HEK293 (cell line): ENCODE data around the gene MOB2.

ENCODE experiments used
- CTCF ChIA-PET: fragments of 350-600 bp; formaldehyde crosslinking; extraction: SDS; loops from one replicate; lab custom pipeline; 2021; ENCODE audit warnings: antibody characterized with exemption; lab: Yijun Ruan, JAX
- POLR2A ChIA-PET: fragments of 300-600 bp; formaldehyde crosslinking; extraction: SDS; loops from one replicate; lab custom pipeline; 2020; ENCODE audit warnings: antibody characterized with exemption, inconsistent platforms; lab: Yijun Ruan, JAX
- H3K27ac ChIP-seq: fragments of 200-500 bp; sonication (Bioruptor generic); 2 replicates; pipeline ENCODE4 v1.5.1; 2014; ENCODE audit warnings: low read depth, low read length, control low read depth, inconsistent platforms; ENCODE audit errors: extremely low read depth
- H3K36me3 ChIP-seq, 2 experiments: fragments of 200-500 bp in 1 of 2; sonication (Bioruptor generic) in 1 of 2; 1 replicate in 1 of 2; 2 replicates in 1 of 2; pipeline ENCODE4 v1.5.1; 2014 to 2017; ENCODE audit warnings: inconsistent platforms in 2 of 2, low read length in 2 of 2; ENCODE audit not compliant: control insufficient read depth in 2 of 2, insufficient read depth in 1 of 2
- H3K4me1 ChIP-seq: fragments of 200-500 bp; sonication (Bioruptor generic); 2 replicates; pipeline ENCODE4 v1.5.1; 2014; ENCODE audit warnings: mild to moderate bottlenecking, low read length, inconsistent platforms; ENCODE audit not compliant: control insufficient read depth, insufficient read depth
- H3K4me3 ChIP-seq: 2 replicates; pipeline ENCODE4 v1.5.1; 2011; ENCODE audit warnings: low read depth, mild to moderate bottlenecking, control low read depth, low read length, moderate library complexity
- H3K9me3 ChIP-seq: fragments of 200-500 bp; sonication (Bioruptor generic); 2 replicates; pipeline ENCODE4 v1.5.1; 2014; ENCODE audit warnings: low read depth, low read length, inconsistent platforms; ENCODE audit not compliant: control insufficient read depth, insufficient read depth
- KLF1 ChIP-seq: fragments of 450-650 bp; formaldehyde crosslinking; IDR thresholded peaks from 2 replicates; pipeline ENCODE4 v1.5.1; 2016; ENCODE audit warnings: missing biosample characterization, missing genetic modification characterization
- PRDM10 ChIP-seq: fragments of 450-650 bp; formaldehyde crosslinking; IDR thresholded peaks from 2 replicates; pipeline ENCODE4 v1.5.1; 2016; ENCODE audit warnings: missing biosample characterization, missing genetic modification characterization
- REPIN1 ChIP-seq: fragments of 450-650 bp; formaldehyde crosslinking; IDR thresholded peaks from 2 replicates; pipeline ENCODE4 v1.5.1; 2017; ENCODE audit warnings: missing biosample characterization, missing genetic modification characterization, low read depth
- WT1 ChIP-seq: fragments of 450-650 bp; formaldehyde crosslinking; IDR thresholded peaks from 2 replicates; pipeline ENCODE4 v1.5.1; 2016; ENCODE audit warnings: missing biosample characterization, missing genetic modification characterization
- ZBTB1 ChIP-seq: fragments of 450-650 bp; formaldehyde crosslinking; IDR thresholded peaks from 2 replicates; pipeline ENCODE4 v1.5.1; 2016; ENCODE audit warnings: missing biosample characterization, missing genetic modification characterization
- ZBTB8A ChIP-seq: fragments of 450-650 bp; formaldehyde crosslinking; IDR thresholded peaks from 2 replicates; pipeline ENCODE4 v1.5.1; 2016; ENCODE audit warnings: missing biosample characterization, missing genetic modification characterization
- ZNF184 ChIP-seq: fragments of 450-650 bp; IDR thresholded peaks from 2 replicates; pipeline ENCODE4 v1.5.1; 2018; ENCODE audit warnings: missing biosample characterization, mild to moderate bottlenecking, missing genetic modification characterization
- ZNF211 ChIP-seq: fragments of 450-650 bp; formaldehyde crosslinking; IDR thresholded peaks from 2 replicates; pipeline ENCODE4 v1.5.1; 2016; ENCODE audit warnings: low read depth, missing biosample characterization, missing genetic modification characterization
- ZNF223 ChIP-seq: fragments of 450-650 bp; formaldehyde crosslinking; IDR thresholded peaks from 2 replicates; pipeline ENCODE4 v1.5.1; 2016; ENCODE audit warnings: missing biosample characterization, missing genetic modification characterization
- ZNF449 ChIP-seq: fragments of 450-650 bp; formaldehyde crosslinking; IDR thresholded peaks from 2 replicates; pipeline ENCODE4 v1.5.1; 2017; ENCODE audit warnings: missing biosample characterization, mild to moderate bottlenecking, missing genetic modification characterization, moderate library complexity
- ZNF514 ChIP-seq: fragments of 450-650 bp; formaldehyde crosslinking; IDR thresholded peaks from 2 replicates; pipeline ENCODE4 v1.5.1; 2016; ENCODE audit warnings: missing biosample characterization, missing genetic modification characterization
- ZNF521 ChIP-seq: fragments of 450-650 bp; formaldehyde crosslinking; IDR thresholded peaks from 2 replicates; pipeline ENCODE4 v1.5.1; 2017; ENCODE audit warnings: missing biosample characterization, mild to moderate bottlenecking, missing genetic modification characterization
- ZNF785 ChIP-seq: fragments of 450-650 bp; formaldehyde crosslinking; IDR thresholded peaks from 2 replicates; pipeline ENCODE4 v1.5.1; 2016; ENCODE audit warnings: missing biosample characterization, missing genetic modification characterization

The MOB2 gene

GRCh38 chr11:1446623-1447022 lies 40.0 kb downstream of the MOB2 start (continued):
- no peak for TF ChIP-seq ZNF449
- TF ChIP-seq ZNF514 (tag by site-specific recombination) = no peak
- no peak for TF ChIP-seq ZNF184 (tag by site-specific recombination)
- no peak for TF ChIP-seq ZBTB1 (tag by site-specific recombination)
- TF ChIP-seq, all 188 proteins: peak for 0

- H3K9me3 ChIP-seq = no peaks in the 10 kb centered on the region
- CTCF ChIA-PET = interaction anchor here (0.5 to 0.6 kb wide), 2 partner anchors 131 to 186 kb away, joined by 3 to 4 read pairs; no protein-coding TSS in a partner anchor
- POLR2A ChIA-PET = no interaction called here
These were observed 40.7 kb downstream of the MOB2 start for GRCh38 chr11:1445741-1446445.

More at GRCh38 chr11:1445741-1446445, 40.7 kb downstream of the MOB2 start:
- H3K36me3 ChIP-seq = peaks cover 0 to 61% of the 10 kb centered on the region in 2 experiments; a peak in 1 of 3 replicates
- H3K4me3 ChIP-seq = no peak overlapping the region
- H3K27ac ChIP-seq = no peak overlapping the region
- TF ChIP-seq ZNF449 (peak; percentile 98), ZBTB8A (tag by site-specific recombination) (peak; percentile 27; the same call in 1 of the 2 replicates), ZNF521 (tag by site-specific recombination) (no peak), KLF1 (tag by site-specific recombination) (peak; percentile 47), WT1 (no peak), ZNF211 (no peak), ZBTB1 (tag by site-specific recombination) (no peak), ZNF223 (tag by site-specific recombination) (no peak), ZNF785 (no peak), REPIN1 (tag by site-specific recombination) (no peak), PRDM10 (tag by site-specific recombination) (no peak)
- no peaks in the 10 kb centered on the region for H3K4me1 ChIP-seq
